HPDE6-E6E7 (cell line): ENCODE results near the gene YY1AP1.
"Not testable (repeated sequence)": the region's sequence is repeated elsewhere in the genome, so short reads cannot be mapped to it uniquely, and the experiment has no call there.

Source experiments
- DNase-seq: peaks from one replicate; pipeline ENCODE4 v3.0.0; 2011; ENCODE audit warnings: missing footprints; ENCODE audit errors: extremely low spot score

YY1AP1 gene

GRCh38 chr1:155696524-155696923 is 8.0 kb upstream of the YY1AP1 start:
- DNase-seq, result no peak

DNA sequence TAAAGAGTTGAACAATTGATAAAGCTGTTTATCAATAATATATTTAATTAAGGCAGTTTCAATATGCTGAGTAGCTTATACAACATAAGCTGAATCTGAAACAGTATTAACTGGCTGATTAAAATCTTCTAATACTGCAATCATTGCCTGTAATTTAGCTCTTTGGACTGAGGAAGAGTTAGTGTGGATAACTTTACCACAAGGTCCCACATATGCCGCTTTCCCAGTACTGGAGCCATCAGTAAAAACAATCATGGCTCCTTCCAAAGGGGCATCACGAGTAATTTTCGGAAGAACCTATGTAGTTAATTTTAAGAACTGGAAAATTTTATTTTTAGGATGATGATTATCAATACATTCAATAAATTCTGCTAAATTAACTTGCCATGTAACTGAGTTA is 7.0 kb upstream of the YY1AP1 start:
- DNase-seq, result no peak

DNA sequence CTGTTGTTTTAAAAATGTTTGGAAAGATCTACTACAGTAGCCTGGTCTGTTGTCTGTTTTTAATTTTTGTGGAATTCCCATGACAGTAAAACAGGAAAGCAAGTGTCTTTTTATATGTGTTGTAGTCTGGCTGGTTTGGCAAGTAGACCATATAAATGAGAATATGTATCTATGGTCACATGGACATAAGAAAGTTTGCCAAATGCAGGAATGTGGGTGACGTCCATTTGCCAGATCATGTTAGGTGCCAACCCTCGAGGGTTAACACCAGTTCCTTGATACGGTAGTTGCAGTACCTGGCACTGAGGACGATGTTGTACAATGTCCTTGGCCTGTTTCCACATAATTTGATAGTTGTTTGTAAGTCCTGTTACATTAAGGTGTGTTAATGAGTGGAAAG is 6.5 kb upstream of the YY1AP1 start:
- no peak for DNase-seq

DNA sequence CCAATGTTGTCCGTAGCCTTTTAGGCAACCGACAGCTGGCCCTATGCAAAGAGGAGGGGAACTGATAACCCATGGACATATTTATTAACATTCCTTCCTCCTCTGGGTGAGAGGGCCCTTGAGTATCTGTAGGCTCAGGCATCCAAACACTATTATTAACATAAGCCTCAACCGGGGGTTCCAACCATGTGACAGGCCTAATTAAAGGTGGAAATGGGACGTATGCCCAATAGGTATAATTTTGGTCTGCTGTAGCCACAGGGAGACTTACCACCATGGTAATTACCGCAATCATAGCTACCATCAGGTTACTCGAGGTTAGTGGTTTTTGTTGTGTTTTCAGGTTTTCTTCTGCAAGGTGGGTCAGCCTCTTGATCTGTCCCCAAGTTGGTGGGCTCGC is 5.6 kb upstream of the YY1AP1 start:
- no peak for DNase-seq

DNA sequence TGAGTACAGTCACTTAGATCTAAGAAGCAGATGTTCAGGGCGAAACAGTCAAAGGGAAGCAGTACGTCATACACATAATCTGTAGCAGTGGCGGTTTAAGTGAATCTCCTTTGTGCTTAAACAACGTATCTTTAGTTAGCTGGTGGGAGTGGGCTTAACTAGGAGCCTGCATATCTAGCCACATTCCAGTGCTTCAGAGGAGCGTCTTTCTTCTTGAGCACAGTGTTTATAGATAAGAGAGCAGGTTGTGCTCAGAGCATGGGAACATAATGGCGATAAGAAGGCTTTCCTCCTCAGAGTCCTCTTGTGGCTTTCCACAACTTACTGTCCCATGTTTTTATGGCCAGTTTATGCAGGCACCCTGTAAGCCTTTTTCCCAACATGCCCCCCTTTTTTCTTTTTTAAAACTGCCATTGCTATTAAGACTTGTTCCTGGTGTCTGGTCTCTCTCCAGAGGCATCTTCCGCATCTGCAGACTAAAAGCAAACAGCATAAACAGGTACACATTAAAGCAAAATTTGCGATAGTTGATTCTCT is 3.5 kb upstream of the YY1AP1 start:
- no peak for DNase-seq

GRCh38 chr1:155689081-155689607 is 570 bp upstream of the YY1AP1 start, which contains the start of gene DAP3:
Gene DAP3, plus strand, starts transcription at chr1:155689091. Its CDS starts 20,689 bp downstream, at chr1:155709780.
- not testable (repeated sequence) for DNase-seq

DNA sequence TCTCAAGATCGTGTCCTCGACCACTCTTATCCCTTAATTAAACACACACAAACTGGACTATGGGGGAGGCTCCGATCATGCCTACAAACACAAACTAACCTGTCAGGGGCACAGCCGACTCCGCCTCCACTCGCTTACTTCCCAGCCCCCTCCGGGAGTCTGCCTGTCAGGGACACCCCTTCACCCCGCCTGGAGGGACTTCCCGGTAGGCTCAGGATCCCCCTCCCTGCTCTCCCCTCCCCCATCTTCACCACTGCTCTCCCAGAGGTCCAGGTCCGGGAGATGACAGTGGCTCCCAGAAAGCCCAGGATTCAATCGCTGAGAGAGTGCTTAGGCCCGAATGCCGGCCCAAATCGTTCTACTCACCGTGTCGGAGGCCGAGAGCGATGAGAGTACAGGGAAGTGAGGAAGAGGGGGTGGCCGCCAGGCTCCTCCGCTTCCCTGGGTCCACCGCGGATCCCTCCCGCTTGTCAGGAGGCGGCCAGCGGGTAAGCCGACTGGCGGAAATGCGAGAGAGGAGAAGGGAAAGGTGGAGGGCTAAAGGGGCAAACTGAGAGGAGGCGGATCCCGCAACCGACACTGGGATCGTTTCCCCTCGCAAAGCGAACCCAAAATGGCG is 760 bp downstream of the YY1AP1 start:
- not testable (repeated sequence) for DNase-seq

- DNase-seq, result no peak
Observed at GRCh38 chr1:155681776-155682175, 6.8 kb downstream of the YY1AP1 start.

- no peak for DNase-seq
Observed at GRCh38 chr1:155680531-155680930, 8.0 kb downstream of the YY1AP1 start.

DNA sequence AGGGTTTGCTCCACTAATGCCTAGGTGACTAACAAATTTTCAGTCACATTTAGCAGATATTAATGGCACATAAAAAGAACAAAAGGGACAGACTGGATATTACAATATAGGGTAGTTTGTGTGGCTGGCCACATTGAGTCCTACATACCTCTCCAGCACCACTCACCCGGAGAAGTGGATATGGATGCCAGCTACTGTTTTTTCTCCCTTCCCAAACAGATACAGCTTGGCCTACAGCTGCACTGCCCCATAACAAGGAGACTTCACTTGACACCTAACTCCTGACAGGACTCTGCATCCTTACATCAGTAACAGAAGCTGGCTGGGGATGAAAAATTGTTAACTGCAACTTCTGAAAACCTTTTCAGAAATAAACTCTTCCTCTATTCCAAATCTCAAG is 9.6 kb downstream of the YY1AP1 start:
- not testable (repeated sequence) for DNase-seq

DNA sequence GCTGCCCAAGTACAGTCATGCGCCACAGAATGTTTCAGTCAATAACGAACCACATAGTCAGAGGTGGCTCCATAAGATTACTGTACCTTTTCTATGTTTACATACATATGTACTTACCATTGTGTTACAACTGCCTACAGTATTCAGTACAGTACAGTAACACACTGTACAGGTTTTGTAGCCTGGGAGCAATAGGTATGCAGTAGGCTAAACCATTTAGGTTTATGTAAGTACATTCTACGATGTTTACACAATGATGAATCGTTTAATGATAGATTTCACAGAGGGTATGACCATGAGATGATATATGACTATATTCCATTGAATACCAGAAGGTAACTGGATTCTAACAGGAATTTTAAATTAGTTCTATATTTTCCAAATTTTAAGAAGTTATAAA is 10.5 kb downstream of the YY1AP1 start:
- DNase-seq, result no peak

- DNase-seq, result no peak
Observed at GRCh38 chr1:155673003-155673402, 15.6 kb downstream of the YY1AP1 start.

- no peak for DNase-seq
Observed at GRCh38 chr1:155671750-155672149, 16.8 kb downstream of the YY1AP1 start.

GRCh38 chr1:155669233-155670162 is 19.1 kb downstream of the YY1AP1 start:
- DNase-seq, result no peak

- DNase-seq, result not testable (repeated sequence)
Observed at GRCh38 chr1:155661239-155661638, 27.3 kb downstream of the YY1AP1 start.

- no peak for DNase-seq
Observed at GRCh38 chr1:155657463-155657862, 31.1 kb downstream of the YY1AP1 start.

DNA sequence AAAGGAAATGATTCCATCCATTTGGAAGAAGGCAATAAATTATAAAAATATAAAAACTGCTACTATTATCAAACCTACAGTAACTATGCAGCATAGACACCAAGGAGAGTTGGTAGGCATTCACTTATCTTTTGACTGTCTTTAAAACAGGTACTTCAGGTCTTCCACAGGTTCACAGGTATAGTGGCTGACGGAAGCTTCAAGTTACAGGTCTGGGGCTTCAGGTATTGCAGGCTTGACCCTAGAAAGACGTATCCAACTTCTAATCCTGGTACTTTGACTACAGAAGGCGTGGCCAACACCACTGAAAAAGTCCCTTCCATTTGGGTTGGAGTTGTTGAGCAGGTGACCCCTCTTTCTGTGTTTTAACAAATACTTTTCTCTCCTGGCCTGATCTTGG is 35.6 kb downstream of the YY1AP1 start:
- no peak for DNase-seq

DNA sequence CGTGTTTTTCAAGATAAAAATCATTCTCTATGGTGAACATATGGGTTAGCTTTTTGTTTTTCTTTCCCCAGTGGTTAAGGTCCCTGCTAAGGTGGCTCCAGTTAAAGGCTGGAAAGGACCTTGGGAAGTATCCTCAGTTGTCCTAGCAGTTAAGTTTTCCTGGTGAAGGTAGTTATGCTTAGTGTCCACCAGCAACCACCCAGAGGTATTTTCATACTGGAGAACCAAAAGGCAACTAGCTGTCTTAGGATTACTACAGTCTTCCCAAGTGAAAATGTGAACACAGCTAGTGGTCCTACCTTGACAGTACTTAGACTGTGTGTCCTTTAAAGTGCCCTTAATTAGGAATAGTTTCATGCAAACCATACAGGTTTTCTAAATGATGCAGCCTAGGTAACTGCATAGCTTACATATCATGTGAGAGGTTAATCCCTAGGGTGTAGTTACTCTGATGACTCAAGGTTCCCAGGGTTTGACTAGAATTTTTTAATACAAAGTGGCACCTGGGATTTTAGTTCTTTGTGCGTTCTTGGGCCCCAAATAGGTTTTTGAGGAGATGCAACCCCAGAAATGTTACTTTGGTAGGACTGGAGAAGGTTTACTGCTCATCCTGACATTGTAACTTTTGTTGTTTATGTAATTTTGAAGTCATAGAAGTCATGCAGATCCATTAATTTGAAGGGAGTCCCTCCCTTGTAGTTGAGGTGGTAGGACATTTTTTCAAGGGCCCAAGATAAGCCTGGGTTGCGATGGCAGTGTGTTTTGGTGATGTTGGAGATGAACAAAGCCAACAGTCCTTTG is 36.5 kb downstream of the YY1AP1 start:
- peak; percentile 47 for DNase-seq

- DNase-seq, result no peak
Observed at GRCh38 chr1:155650231-155650757, 38.3 kb downstream of the YY1AP1 start.

DNA sequence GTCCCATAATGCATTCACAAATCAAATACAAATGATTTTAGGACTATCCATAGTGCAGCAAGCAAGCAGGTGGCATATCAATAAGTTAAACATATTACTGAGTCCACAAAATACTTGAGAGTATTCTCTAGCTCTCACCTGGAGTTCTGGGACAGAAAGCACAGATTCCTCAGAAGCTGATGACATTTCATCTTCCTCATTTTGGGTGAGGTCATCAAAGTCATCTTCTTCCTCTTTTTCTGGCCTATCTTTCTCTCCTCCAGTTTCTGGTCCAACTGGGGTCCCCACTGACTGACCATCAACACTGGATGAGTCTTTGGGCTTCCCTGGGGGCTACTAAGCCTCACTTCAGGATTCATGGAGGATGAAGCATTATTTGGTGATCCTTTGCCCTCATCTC is 38.9 kb downstream of the YY1AP1 start:
- no peak for DNase-seq
